ENCODE measurements around the gene GALNT18.

The GALNT18 gene

GRCh38 chr11:11344045-11344444 lies 277.8 kb downstream of the GALNT18 start:
- no peaks in the 10 kb centered on the region for H3K27me3 ChIP-seq (ENCODE audit: low read length)
- H4K20me1 ChIP-seq (ENCODE audit: low read depth, low read length), result no peaks in the 10 kb centered on the region
- no peak overlapping the region for H3K27ac ChIP-seq (ENCODE audit: low read depth, low read length)
- H3K9me3 ChIP-seq (ENCODE audit: insufficient read depth, low read length), result no peaks in the 10 kb centered on the region
- H3K79me2 ChIP-seq (ENCODE audit: insufficient read depth, low read length), result no peaks in the 10 kb centered on the region
- no peak for TF ChIP-seq CTCF (IDR thresholded peaks at IDR 0.05; ENCODE audit: insufficient read depth, low read length, poor library complexity, severe bottlenecking)
- no peak for TF ChIP-seq EZH2phosphoT487 (conservative IDR thresholded peaks at IDR 0.05; ENCODE audit: low read length)
- H2AFZ ChIP-seq (ENCODE audit: low read depth, low read length, severe bottlenecking), result no peak overlapping the region
- H3F3A ChIP-seq (ENCODE audit: insufficient read depth), result no peaks in the 10 kb centered on the region
- no peak overlapping the region for H3K9ac ChIP-seq (ENCODE audit: low read length)
- H3K36me3 ChIP-seq (ENCODE audit: low read length), result no peaks in the 10 kb centered on the region
- H3K9me2 ChIP-seq (replicated peaks; ENCODE audit: insufficient read depth, low read length), result no peaks in the 10 kb centered on the region
- H3K4me2 ChIP-seq (ENCODE audit: low read depth, low read length, poor library complexity, severe bottlenecking), result no peak overlapping the region
- no peak overlapping the region for H3K4me3 ChIP-seq (ENCODE audit: insufficient read depth, low read length, poor library complexity, severe bottlenecking)

- H3K4me3 ChIP-seq (ENCODE audit: insufficient read depth, low read length, poor library complexity, severe bottlenecking), result no peak overlapping the region
- no peak overlapping the region for H3K4me2 ChIP-seq (ENCODE audit: low read depth, low read length, poor library complexity, severe bottlenecking)
- H3F3A ChIP-seq (ENCODE audit: insufficient read depth), result no peaks in the 10 kb centered on the region
- no peaks in the 10 kb centered on the region for H3K36me3 ChIP-seq (ENCODE audit: low read length)
- H3K27me3 ChIP-seq (ENCODE audit: low read length), result no peaks in the 10 kb centered on the region
- H4K20me1 ChIP-seq (ENCODE audit: low read depth, low read length), result no peaks in the 10 kb centered on the region
- H3K9me3 ChIP-seq (ENCODE audit: insufficient read depth, low read length), result no peaks in the 10 kb centered on the region
- H3K9ac ChIP-seq (ENCODE audit: low read length), result no peak overlapping the region
- TF ChIP-seq CTCF (IDR thresholded peaks at IDR 0.05; ENCODE audit: insufficient read depth, low read length, poor library complexity, severe bottlenecking) (no peak), EZH2phosphoT487 (conservative IDR thresholded peaks at IDR 0.05; ENCODE audit: low read length) (no peak)
- H3K27ac ChIP-seq (ENCODE audit: low read depth, low read length), result no peak overlapping the region
- no peaks in the 10 kb centered on the region for H3K79me2 ChIP-seq (ENCODE audit: insufficient read depth, low read length)
- H2AFZ ChIP-seq (ENCODE audit: low read depth, low read length, severe bottlenecking), result no peak overlapping the region
- no peaks in the 10 kb centered on the region for H3K9me2 ChIP-seq (replicated peaks; ENCODE audit: insufficient read depth, low read length)
Measured at GRCh38 chr11:11338304-11338703, 283.5 kb downstream of the GALNT18 start.

- H3K27me3 ChIP-seq (ENCODE audit: low read length), result no peaks in the 10 kb centered on the region
- TF ChIP-seq EZH2phosphoT487 (conservative IDR thresholded peaks at IDR 0.05; ENCODE audit: low read length), result no peak
- TF ChIP-seq CTCF (IDR thresholded peaks at IDR 0.05; ENCODE audit: insufficient read depth, low read length, poor library complexity, severe bottlenecking), result no peak
- no peaks in the 10 kb centered on the region for H4K20me1 ChIP-seq (ENCODE audit: low read depth, low read length)
- H3K4me2 ChIP-seq (ENCODE audit: low read depth, low read length, poor library complexity, severe bottlenecking), result no peak overlapping the region
- no peak overlapping the region for H3K9ac ChIP-seq (ENCODE audit: low read length)
- H3K27ac ChIP-seq (ENCODE audit: low read depth, low read length), result no peak overlapping the region
- no peaks in the 10 kb centered on the region for H3F3A ChIP-seq (ENCODE audit: insufficient read depth)
- H3K36me3 ChIP-seq (ENCODE audit: low read length), result no peaks in the 10 kb centered on the region
- H3K9me3 ChIP-seq (ENCODE audit: insufficient read depth, low read length), result no peaks in the 10 kb centered on the region
- no peak overlapping the region for H3K4me3 ChIP-seq (ENCODE audit: insufficient read depth, low read length, poor library complexity, severe bottlenecking)
- no peak overlapping the region for H2AFZ ChIP-seq (ENCODE audit: low read depth, low read length, severe bottlenecking)
- H3K9me2 ChIP-seq (replicated peaks; ENCODE audit: insufficient read depth, low read length), result no peaks in the 10 kb centered on the region
- no peaks in the 10 kb centered on the region for H3K79me2 ChIP-seq (ENCODE audit: insufficient read depth, low read length)
Measured at GRCh38 chr11:11336664-11337063, 285.1 kb downstream of the GALNT18 start.

Measured in SU-DHL-6 (cell line).